Fibroblast of skin of right quadriceps (primary cell): ENCODE data around the gene ARHGAP25.

Source experiments
- DNase-seq: peaks from one replicate; pipeline ENCODE4 v3.0.0-alpha.2; 2013

ARHGAP25 gene

DNA sequence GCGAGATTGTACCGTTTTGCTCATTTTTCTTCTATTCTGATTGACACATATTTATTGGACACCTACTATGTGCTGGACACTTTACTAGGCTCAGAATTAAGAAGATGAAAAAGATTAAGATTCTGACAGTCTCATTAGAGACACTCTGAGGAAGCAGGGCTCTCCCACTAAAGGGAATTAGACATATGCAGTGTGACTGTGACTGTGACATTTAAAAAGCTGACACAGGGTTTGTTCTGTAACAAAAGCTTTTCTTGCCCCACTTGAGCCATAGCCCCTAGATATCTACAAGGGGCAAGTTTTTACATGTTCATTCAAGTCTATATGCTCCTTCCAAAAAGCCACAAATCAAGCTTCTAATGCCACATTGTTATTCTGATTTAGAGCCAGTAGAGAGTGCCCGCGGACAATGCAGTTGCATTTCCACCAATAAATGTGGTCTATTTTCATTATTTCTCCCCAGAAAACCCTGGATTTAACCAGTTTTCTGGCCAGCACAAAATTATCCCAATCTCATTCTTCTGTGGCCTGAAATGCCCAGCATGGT is 9.8 kb downstream of the ARHGAP25 start:
- DNase-seq: no peak

DNA sequence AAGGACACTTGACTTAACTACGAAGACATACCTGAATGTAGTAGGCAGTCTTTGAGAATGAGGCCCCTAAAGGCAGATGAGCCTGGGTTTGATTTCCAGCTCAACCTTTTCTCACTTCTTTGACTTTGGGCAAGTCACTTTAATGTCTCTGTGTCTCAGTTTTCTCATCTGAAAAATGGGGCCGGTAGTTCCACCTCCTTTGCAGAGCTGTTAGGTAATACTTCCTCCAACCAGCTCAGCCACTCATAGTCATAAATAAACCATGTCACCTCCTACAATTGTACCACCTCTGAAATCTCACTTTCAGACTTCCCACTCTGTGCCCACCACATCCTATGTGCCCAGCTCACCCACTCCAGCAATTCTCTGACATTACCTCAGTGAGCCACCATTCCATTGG is 10.4 kb downstream of the ARHGAP25 start:
- DNase-seq: no peak

DNA sequence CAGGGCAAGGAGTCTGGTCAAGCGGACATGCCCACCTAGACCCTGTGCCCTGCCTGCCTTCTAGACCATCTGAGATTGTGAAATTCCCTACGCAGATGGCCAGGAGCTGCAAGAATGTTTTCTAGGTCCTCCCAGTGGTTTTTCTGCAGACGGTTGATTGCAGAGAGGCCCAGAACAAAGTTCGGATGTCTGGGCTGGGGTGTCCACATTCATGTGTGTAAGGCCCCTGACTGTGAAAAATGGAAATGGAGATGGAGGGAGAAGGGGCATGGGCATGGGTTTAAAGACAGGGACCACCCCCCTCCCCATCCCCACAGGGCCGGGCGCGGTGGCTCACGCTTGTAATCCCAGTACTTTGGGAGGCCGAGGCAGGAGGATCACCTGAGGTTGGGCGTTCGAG is 11.8 kb downstream of the ARHGAP25 start:
- no peak for DNase-seq

DNA sequence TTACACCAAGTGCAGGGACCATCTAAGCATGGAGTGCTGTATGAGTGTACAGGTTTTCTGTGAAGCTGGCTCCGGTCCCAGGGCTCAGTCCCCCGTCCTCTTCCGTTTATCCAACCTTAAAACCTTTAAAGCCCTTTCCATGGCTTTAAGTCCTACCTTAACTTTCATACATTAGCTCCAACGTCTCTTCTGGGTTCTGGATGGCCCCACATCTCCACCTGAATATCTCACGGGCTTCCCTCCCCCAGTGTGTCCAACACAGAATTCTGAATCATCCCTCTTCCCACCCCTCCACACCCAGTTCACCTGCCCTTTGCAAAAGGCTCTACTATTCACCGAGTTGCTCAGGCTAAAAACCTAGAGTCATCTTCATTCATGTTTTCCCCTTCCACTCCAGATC is 12.8 kb downstream of the ARHGAP25 start:
- no peak for DNase-seq

DNA sequence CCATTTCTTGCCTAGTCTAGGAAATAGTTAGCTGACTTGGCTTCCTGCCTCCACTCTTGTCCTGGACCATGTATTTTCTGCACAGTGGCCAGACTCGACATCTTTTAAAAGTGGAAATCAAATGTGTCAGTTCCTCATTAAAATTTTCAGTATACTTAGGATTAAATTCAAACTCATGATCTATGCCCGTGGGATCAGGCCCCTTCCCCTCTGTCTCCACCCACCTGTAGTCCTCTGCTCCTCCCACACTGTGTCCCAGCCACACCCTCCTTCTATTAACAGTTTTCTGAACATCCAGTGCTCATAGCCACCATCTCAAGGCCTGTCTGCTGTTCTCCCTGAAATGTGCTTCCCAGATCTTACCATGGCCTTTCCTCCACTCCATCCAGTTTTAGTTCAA is 13.3 kb downstream of the ARHGAP25 start:
- DNase-seq: no peak

DNA sequence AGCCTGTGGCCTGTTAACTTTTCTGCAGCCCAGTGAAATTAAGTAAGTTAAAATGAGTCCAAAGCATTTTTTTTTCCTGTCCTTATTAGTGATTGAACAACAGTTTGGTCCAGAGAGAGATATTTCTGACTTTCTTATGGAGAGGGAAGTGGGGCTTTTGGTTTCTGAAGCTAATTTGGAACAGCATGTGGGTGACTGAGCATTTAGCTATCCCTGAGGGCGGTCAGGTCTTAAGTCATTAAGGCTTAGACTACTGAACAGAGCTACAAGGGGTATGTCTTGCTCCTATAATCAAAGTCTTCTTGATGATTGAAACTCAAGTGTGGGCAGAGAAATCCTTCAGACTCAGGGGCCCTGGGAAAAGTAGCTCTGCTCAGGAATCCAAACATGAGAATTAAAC is 14.0 kb downstream of the ARHGAP25 start:
- DNase-seq: no peak

DNA sequence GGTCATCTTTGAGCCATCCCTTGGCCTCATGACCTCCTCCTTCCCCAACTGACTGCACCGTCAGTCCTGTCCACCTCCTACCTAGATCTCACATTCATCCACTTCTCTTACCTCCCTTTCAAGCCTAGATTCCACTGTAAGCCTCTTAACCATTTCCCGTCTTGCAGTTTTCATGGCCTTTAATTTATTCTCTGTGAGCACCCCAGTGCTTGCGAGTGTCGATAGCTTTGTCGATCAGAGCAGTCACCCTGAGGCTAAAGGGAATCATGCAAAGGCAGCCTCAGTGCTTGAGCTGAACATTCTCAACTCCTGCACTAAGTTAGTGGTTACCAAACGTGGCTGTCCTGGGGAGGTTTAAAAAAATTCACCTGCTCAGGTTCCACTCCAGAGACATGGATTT is 14.7 kb downstream of the ARHGAP25 start:
- DNase-seq: no peak

DNA sequence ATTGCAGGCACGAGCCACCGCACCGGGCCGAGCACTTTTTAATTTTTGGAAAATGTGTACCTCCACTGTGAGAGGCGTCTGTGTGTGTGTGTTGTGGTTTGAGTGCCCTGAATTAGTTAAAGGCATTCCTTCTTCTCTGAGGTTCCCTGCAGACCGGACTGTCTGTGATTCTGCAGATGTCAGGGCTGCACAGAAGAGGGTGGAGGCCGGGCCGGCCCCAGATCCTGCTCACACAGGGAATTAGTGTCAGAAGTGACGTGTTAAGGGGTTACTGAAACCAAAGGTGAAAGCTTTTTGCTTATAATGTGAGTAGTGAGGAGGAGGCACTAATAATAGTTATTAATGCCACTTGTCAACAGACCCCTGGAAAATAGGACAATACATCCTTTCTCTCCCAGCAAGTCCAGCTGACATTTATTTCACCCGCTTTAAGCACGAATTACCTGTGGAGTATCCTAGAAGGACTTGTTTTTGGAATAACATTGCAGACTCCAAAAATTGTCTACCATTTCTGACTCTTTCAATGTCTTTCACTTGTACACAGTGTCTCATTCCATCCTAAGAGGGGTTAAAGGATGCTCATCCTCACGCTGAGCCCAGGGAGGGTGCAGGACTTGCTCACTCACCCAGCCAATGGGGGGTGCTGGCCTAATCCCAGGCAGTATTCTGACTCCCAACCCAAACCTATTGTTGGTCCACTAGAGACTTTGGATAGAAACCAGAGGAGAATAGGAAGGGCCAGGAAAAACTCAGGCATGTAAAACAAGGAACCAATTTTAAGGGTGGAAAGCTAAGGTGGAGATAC is 16.2 kb downstream of the ARHGAP25 start:
- DNase-seq: no peak

DNA sequence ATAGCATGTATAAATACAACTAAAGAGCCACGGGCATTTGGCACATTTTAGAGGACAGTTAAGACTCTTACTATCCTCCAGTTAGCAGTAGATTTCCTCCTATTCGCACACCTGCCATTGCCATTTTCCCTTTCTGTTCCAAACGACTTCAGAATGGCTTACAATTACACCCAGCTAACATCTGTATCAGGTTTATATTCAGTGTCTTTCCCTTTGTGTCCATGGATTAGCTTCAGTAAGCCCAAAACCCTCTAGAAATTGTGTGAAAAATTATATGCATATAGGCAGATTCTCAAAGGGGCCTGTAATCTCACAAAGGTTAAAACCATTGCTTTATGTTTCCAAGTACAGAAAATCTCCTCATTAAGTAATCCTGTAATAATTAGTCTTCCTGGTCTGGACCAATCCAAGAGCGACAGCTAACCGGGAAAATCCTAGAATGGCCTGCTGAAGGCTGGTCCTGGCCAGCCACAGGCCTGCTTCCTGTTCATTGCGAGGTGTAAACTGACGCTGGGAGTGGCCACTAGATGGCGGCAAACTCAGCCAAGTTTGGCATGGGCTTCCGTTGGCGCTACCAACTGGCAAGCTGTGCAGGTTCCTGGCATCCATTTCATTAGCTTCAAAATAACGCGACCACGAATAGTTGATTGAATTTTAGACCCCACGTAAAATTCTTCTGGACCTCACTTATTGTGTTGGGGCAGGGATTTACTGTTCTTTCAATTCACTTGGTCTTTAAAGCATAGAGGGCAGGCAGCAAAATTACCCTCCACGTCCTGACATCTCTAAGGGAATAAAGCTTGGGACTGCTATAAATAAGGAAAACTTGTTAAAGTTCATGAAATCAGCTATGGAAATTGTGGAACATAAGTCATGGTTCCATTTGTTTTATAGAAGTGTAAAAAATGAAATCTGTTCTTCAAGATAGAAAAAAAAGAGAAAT is 17.1 kb downstream of the ARHGAP25 start:
- peak; percentile 79 for DNase-seq

DNA sequence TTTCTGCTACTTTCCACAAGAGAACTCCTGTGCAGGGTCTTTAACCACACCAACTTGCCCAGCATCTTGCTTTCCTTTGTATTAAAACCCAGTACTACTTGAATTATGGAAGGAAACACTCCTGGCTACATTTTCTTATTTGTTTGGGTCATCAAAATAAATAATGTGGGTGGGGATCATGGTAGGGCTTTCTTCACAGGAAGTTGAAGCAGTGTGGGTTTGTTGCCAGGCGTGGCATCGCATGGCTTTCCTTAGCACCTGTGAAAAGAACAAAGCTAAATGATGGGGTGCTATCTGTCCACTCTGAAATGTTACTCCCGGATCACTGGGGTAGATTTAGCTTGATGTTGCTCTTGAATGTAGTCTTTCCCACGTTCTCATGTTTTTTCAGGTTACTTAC is 18.7 kb downstream of the ARHGAP25 start:
- no peak for DNase-seq

DNA sequence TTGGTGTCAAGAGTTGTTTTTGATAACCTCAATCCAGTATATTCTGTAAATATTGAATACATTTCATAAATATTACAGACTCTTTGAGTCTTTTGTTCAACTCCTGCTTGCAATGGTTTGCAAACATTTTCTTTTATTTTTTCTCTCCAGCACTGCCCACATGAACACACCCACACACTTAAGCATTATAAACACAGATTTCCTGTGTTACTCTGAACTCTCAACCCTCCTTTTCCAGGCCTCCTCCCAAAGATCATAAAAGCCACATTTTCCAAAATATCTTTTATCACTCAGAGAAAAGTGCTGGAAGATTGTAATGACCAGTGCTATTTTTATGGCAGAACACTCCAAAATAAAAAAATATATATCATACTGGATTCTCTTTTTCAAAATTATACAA is 20.5 kb downstream of the ARHGAP25 start:
- DNase-seq: no peak

DNA sequence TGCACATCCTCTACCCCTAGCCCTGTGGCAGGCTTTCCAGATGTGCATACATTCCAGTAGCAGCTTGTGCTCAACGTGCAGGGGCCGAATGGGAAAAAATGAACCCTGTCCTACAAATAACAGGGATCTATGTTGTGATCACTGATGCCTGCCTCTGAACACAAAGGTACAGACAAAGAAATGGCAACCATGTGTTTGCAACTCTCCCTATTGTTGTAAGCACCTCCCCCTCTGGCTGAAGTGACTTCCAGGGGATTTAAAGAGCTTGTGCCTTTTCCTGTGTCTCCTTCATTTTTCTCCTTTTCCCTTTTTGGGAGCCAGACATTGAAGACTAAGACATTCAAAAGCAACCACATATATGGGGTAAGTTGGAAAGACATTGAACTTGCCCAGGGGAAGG is 21.6 kb downstream of the ARHGAP25 start:
- no peak for DNase-seq

DNA sequence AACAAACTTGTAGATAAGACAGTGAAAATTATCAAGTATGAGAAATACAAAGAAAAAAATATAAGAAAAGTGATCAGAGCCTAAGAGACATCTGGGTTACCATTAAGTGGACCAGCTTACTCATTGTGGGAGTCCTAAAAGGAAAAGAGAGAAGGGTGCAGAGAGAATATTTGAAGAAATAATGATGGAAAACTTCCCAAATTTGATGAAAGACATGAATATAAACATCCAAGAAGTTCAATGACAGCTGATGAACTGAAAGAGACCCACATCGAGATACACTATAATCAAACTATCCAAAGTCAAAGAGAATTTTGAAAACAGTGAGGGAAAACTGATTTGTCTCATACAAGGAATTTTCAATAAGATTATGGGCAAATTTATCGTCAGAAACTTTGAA is 22.5 kb downstream of the ARHGAP25 start:
- DNase-seq: no peak

DNA sequence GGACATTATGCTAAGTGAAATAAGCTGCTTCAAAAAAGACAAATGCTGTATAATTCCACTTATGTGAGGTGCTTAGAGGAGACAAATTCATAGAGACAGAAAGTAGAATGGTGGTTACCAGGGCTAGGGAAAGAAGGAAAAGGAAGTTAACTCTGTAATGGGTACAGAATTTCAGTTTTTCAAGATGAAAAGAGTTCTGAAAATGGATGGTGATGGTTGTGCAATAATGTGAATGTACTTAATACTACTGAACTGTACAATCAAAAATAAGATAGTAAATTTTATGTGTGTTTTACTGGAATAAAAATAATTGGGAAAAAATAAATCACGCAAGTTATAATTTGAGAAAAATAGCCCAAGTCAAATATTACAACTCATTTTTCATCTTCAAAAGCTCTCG is 27.5 kb downstream of the ARHGAP25 start:
- DNase-seq: no peak

DNA sequence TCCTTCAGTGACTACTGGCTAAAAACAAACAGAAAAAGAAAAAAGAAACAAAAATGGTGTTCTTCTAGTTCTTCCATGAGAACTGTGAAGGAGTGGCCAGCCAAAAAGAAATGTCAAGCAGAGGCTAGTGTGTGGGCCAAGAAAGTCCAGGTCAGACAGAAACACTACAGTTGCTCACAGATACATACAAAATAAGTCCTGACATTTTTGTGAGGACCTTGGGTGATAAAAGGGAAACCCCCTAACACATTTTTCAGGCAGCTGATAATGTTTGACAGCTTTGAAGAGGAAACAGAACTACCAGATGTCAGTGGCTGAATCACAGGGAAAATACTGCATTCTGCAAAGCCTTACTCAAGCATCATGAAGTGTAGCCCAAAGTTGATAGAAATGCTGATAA is 28.1 kb downstream of the ARHGAP25 start:
- DNase-seq: no peak

DNA sequence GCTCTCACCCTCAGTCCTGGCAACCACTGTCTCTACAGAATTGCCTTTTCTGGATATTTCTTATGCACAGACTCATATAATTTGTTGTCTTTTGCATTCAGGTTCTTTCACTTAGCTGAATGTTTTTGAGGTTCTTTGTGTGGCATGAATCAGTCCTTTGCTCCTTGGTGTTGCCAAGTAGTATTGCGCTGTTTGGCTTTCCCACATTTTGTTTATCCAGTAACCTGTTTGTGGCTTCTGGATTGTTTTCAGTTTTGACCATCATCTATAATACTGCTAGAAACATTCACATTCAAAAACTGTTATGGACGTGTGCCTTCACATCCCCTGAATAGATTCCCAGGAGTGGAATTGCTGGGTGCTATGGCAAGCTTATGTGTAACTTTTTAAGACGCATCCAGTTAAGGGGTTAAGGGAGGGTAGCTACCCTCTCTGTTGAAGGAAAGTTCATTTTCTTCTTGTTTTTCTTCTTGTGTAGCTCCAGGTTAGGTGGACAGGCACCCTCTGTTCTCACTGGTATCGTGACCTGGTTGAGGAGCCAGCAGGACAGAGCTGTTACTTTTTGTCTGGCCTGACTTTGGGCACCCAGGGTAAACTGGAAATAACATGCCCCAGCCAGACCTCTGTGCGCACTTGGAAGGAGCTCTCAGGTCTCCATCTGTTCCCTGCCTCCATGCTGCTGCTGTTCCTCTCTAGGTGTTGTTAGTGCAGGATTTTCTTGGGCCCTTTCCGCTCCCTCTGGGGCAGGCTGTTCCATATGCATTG is 29.6 kb downstream of the ARHGAP25 start:
- DNase-seq: no peak

DNA sequence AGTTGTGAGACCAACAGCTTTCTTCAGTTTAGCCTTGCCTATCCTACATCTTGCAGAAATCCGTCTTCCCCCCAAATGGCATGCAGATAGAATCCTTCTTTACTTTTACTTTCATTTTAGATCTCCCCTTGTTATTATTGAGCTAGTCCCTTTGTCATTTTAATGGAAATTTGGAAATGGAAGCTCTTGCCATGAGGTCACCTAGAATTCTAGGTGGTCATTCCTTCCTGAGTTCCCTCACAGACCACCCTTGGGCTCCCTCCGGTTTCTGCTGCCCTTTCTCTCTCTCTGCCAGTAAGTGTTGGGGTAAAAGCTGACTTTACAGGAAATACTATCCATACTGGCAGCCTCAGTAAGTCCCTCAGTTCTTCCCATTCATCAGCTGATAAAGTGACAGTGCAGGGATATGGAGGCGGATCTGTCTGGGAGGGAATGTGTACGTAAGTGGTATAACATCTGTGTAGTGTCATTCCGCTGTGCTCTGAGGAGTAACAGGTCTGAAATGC is 30.2 kb downstream of the ARHGAP25 start:
- peak; percentile 31 for DNase-seq

DNA sequence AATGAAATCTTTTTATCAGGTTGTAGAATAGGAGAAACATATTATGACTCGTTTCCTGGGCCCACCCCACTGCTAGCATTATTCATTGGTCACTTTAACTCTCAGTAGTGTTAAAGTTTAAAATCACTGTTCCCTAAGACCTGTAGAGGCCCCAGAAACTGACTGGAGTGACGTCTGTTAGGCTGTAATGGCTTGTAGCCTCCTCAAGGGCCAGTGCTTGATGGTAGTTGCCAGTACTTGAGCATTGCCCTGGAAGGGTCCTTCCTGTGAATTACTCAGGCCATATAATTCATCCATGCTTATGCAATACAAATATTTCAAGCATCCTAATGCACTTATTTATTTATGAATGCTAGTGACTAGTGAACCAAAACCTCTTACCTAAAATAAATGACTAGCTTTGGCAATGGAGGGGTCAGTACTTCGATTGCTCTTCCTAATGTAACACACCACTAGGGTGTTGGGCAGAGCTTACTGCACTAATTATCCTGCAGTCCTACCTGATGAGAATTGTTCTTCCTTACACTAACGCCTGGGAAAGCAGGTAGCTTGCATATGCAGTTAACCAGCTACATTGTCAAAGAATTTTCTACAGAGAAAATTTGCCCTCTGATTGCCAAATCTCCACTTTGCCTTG is 31.2 kb downstream of the ARHGAP25 start:
- DNase-seq: peak; percentile 16

DNA sequence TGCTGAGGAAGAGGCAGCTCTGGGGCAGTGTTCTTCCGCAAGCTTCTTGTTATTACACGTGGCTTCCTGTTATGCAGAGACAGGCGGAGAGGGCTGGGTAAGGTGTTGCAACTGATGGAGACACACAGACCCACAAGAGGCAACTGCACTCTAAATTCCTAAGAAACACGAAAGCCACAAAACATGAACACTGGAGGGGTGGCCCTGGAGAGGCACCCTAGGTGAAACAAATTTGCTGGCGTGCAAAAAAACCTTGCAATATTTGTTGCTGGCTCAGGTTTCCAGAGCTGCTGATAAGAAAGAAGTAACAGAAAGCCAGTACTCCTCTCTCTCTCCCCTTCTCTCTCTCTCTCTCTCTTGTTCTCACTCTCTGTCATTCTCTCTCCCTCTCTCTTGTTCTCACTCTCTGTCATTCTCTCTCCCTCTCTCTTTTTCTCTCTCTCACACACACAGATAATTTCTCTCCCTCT is 31.8 kb downstream of the ARHGAP25 start:
- peak; percentile 36 for DNase-seq

DNA sequence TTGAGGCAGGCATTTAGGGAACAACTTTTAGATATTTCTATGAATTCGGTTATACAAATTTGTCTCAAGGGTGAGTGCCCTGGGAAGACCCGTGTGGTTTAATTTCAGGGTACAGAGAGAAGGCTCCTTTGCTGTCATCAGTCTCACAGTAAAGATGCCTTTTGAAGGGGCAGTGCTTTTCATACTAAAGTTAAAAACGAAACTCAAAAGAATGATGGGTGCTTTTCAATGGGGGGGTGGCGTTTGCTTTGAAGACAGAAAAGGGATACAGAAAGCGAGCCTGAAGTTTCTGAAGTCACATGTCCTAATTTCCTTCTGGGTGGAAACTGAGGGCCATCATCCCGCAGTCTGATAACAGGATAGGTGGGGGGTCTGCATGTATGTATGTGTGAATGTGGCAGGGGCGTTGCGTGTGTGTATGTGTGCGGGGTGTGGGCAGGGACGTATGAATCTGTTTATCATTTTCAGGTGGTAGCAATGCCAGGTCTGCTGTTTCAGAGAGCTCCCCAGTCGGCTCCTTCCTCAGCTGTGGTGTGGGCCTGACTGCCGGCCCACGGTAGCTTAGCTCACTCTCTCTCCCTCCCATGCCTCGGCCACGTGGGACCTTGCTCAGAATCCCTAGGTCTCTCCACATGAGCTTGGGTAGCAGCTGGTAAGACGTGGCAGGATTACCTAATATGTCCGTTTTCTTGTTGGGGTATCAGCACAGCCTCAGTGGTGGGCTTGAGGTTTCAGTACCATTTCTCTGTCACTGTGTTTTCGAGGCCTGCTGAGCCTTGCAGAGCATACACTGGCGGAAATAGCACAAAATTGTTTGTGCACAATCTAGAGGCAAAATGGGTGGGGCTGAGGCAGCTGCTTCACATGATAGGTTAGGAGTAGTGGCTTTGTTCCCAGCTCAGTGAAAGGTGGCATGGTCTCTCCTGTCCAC is 32.7 kb downstream of the ARHGAP25 start:
- DNase-seq: no peak

DNA sequence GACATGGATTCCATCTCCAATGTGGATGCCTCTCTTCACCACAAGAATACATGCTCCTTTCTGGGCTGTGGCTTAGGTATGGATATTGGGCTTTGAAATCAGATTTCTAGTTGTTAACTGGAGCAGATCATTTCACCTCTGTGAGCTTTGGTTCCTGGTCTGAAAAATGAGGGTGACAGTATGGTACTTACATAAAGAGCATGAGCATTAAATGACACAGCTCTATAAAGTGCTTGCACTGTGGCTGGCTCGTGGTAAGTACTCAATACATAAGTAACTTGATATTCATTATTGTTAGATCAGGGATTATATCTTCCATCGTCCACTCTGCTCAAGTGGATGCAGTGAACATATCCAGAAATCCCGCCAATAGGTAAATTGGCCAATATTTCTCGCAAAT is 33.4 kb downstream of the ARHGAP25 start:
- no peak for DNase-seq
